HUES6 (cell line): ENCODE results near the gene CSHL1.

ENCODE experiments used
- H3K27ac ChIP-seq: 2 replicates; pipeline ENCODE4 v1.7.0; 2013; ENCODE audit warnings: low read depth, mild to moderate bottlenecking, low read length, inconsistent platforms
- H3K27me3 ChIP-seq: 2 replicates; pipeline ENCODE4 v1.6.1; 2013; ENCODE audit warnings: low read length; ENCODE audit not compliant: control insufficient read depth, insufficient read depth
- H3K36me3 ChIP-seq: 2 replicates; pipeline ENCODE4 v1.6.1; 2013; ENCODE audit warnings: low read length; ENCODE audit not compliant: control insufficient read depth, insufficient read depth
- H3K4me1 ChIP-seq: 2 replicates; pipeline ENCODE4 v1.6.1; 2013; ENCODE audit warnings: low read length; ENCODE audit not compliant: control insufficient read depth, insufficient read depth
- H3K4me3 ChIP-seq: 2 replicates; pipeline ENCODE4 v1.5.1; 2013; ENCODE audit warnings: low read depth, low read length
- H3K9ac ChIP-seq: one replicate; pipeline ENCODE4 v1.6.1; 2013; ENCODE audit warnings: mild to moderate bottlenecking, low read length
- H3K9me3 ChIP-seq: 2 replicates; pipeline ENCODE4 v1.6.1; 2013; ENCODE audit warnings: low read depth, low read length; ENCODE audit not compliant: control insufficient read depth, insufficient read depth

Gene CSHL1

DNA sequence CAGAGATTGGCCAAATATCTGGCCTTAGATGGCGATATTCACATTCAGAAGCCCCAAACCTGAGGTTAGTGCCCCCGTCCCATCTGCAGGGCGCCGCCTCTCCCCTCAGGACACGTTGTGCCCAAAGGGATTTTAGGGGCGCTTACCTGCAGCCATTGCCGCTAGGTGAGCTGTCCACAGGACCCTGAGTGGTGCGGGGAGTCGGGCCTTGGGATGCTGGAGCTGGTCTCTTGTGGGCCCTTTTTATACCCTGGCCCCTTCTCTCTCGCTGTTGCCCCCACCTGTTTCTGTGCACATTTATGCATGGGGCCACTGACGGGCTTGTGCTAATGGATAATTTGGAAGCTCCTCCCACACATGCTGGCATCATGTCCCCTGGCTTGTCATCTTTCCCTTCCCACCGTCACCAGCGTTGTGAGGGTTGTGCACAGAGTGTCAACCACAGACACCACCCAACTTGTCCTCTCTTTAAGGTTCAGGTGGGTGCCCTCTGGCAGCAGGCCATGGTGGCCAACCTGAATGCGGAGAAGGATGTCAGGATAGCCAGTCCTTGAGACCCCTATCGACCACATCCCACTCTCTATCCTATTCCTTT, at the start of gene CSHL1:
Gene CSHL1 (minus strand): TSS at position 218 of the 595 bp plus-strand sequence. CDS start 62 bp downstream, at position 156.
- no peak within 1 kb of the TSS for H3K4me3 ChIP-seq
- H3K27ac ChIP-seq, result no peak within 1 kb of the TSS
- no peak within 1 kb of the TSS for H3K9ac ChIP-seq
- peaks cover 3% of the 10 kb centered on the region; the same call in 1 of the 2 replicates for H3K4me1 ChIP-seq
- peaks cover 2% of the 10 kb centered on the region for H3K27me3 ChIP-seq
- no peaks in the 10 kb centered on the region for H3K9me3 ChIP-seq
- H3K36me3 ChIP-seq, result no peaks in the 10 kb centered on the region

GRCh38 chr17:63960430-63960829, 49.4 kb upstream of the CSHL1 start:
- no peaks in the 10 kb centered on the region for H3K9me3 ChIP-seq
- H3K9ac ChIP-seq, result no peak overlapping the region
- peak overlapping the region; percentile 56 for H3K4me3 ChIP-seq

GRCh38 chr17:63960006-63960405, 48.9 kb upstream of the CSHL1 start:
- Histone ChIP-seq H3K27ac (no peak overlapping the region), H3K4me3 (peak overlapping the region; percentile 56), H3K36me3 (no peaks in the 10 kb centered on the region), H3K4me1 (peaks cover 31% of the 10 kb centered on the region), H3K9me3 (no peaks in the 10 kb centered on the region), H3K27me3 (peaks cover 15% of the 10 kb centered on the region; the same call in 1 of the 2 replicates), H3K9ac (no peak overlapping the region)

More at GRCh38 chr17:63960430-63960829, 49.4 kb upstream of the CSHL1 start:
- H3K36me3 ChIP-seq, result no peaks in the 10 kb centered on the region
- peaks cover 31% of the 10 kb centered on the region for H3K4me1 ChIP-seq
- no peak overlapping the region for H3K27ac ChIP-seq
- H3K27me3 ChIP-seq, result peaks cover 15% of the 10 kb centered on the region; the same call in 1 of the 2 replicates

DNA sequence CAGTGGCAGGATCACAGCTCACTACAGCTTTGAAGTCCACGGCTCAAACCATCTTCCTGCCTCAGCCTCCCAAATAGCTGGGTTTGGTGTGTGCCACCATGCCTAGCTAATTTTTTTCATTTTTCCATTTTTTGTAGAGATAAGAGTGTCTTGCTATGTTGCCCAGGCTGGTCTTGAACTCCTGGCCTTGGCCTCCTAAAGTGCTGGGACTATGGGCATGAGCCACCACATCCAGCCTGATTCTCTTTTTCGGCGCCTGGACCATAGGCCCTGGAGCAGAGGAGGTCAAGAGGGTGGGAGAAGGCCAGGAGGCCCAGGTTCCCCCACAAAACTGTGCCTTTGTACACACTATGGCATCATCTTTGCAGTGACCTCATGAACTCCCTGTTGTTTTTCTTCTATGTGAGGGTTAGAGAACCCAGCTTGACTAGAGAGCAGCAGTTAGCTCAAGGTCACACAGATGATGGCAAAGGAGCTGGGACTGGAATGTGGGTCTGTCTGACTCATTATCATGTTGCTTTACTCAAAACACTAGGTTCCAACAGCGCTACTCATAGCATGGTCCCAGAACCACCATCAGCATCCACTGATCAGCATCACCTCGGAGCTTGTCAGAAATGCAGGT, 45.4 kb upstream of the CSHL1 start:
- H3K27ac ChIP-seq, result no peak overlapping the region
- H3K4me1 ChIP-seq, result peaks cover 22% of the 10 kb centered on the region
- no peaks in the 10 kb centered on the region for H3K36me3 ChIP-seq
- no peaks in the 10 kb centered on the region for H3K9me3 ChIP-seq
- H3K9ac ChIP-seq, result no peak overlapping the region
- H3K4me3 ChIP-seq, result no peak overlapping the region
- peaks cover 15% of the 10 kb centered on the region; the same call in 1 of the 2 replicates for H3K27me3 ChIP-seq

- H3K9me3 ChIP-seq, result no peaks in the 10 kb centered on the region
- H3K36me3 ChIP-seq, result no peaks in the 10 kb centered on the region
- no peak overlapping the region for H3K9ac ChIP-seq
- peaks cover 14% of the 10 kb centered on the region; the same call in 1 of the 2 replicates for H3K27me3 ChIP-seq
- H3K4me3 ChIP-seq, result no peak overlapping the region
- H3K27ac ChIP-seq, result no peak overlapping the region
- H3K4me1 ChIP-seq, result peaks cover 17% of the 10 kb centered on the region
Measured at GRCh38 chr17:63955791-63956190, 44.7 kb upstream of the CSHL1 start.

DNA sequence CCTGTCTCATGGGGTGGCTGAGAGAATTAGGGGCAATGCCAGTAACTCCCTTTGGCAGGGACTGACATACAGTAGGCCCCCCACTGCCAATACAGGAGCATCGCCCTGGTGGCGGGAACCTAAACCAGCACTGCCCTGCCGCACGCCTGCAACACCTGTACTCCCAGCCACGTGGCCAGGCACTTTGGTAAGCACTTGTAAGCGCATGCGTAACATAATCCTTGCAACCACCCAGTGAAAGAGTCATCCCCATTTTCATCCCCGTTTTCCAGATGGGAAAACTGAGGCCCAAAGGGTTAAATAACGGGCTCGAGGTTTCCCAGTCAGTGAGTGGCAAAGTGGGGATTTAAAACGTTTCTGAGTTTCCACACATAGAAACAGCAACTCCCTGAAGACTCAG, 44.2 kb upstream of the CSHL1 start:
- no peak overlapping the region for H3K4me3 ChIP-seq
- no peaks in the 10 kb centered on the region for H3K36me3 ChIP-seq
- H3K9ac ChIP-seq, result no peak overlapping the region
- no peaks in the 10 kb centered on the region for H3K9me3 ChIP-seq
- H3K27me3 ChIP-seq, result peaks cover 10% of the 10 kb centered on the region; the same call in 1 of the 2 replicates
- H3K27ac ChIP-seq, result no peak overlapping the region
- H3K4me1 ChIP-seq, result peaks cover 11% of the 10 kb centered on the region; the same call in 1 of the 2 replicates

- Histone ChIP-seq H3K27me3 (peaks cover 3% of the 10 kb centered on the region; the same call in 1 of the 2 replicates), H3K4me1 (peaks cover 4% of the 10 kb centered on the region; the same call in 1 of the 2 replicates), H3K36me3 (no peaks in the 10 kb centered on the region), H3K4me3 (no peak overlapping the region), H3K27ac (no peak overlapping the region), H3K9me3 (no peaks in the 10 kb centered on the region), H3K9ac (no peak overlapping the region)
Measured at GRCh38 chr17:63954402-63955063, 43.5 kb upstream of the CSHL1 start.

DNA sequence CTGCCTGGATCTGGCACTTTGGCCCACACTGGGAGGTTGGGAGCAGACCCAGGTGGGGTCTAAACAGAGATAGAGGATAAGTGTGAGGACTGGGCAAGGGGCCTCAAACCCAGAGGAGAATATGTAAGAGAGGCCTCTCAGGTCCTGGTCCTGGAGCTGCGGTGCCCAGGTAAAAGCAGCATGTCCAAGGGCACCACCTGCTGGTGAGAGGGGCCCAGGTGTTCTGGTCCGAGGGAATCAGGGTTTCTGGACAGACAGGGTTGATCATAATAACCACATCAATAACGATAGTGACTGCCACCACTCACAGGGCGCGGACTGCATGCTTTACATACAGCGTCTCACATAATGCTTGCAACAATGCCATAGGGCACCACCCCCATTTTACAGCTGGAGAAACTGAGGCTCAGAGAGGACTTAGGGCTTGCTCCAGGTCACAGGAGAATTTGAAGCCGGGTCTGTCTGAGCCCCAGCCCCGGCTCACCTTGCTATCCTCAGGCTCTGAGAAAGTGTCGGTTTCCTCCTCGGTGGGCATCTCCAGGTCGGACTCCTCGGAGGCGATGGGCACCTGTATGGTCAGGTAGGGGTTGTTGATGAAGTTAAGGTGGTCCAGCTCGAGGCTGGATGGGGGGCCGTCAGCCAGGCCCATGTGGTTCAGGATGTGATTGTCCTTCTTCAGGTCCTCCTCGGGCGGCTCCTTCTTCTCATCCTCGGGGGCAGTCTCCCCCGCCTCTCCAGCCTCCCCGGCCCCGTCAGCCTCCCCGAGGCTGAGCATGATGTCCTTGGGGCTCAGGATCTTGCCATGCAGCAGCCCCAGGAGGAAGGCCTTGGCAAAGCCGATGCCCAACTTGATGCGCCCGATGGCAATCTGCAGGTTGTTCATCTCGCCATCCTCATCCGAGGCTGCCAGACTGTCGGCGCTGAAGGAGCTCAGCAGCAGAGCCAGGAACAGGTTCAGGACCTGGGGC, 40.2 kb upstream of the CSHL1 start:
- no peaks in the 10 kb centered on the region for H3K27me3 ChIP-seq
- H3K36me3 ChIP-seq, result no peaks in the 10 kb centered on the region
- H3K9ac ChIP-seq, result no peak overlapping the region

DNA sequence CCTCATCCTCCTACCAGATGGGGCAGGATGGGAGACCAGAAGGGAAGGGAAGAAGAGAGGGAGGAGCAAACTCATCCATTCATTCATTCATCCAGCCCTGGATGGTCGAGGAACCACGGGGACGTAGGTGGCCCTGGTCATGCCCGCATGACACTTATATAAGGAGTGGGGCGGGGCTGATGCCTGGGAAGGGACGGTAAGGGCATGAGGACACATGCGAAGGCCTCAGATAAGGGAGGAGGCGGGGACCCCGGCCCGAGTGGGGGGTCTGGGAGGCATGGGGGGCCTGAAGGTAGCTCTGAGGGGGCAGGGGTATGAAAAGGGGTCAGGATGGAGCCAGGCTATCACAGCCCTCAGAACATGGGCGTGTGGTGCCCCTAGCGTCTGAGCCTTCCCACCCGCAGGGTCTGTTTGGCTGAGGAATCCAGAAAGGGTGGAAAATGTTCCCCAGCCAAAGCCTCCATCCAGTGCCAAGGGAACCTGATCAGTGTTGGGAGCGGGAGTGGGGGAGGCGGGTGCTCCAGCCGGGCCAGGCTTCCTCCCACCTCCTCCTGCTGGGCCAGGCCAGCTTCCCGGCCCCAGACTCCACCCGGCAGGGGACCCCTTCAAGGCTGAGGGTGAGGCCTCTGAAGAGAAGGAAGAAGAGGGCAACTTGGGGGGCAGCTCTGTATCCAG, 38.7 kb upstream of the CSHL1 start:
- Histone ChIP-seq H3K27me3 (no peaks in the 10 kb centered on the region), H3K4me1 (peaks cover 4% of the 10 kb centered on the region), H3K27ac (no peak overlapping the region), H3K4me3 (no peak overlapping the region), H3K36me3 (no peaks in the 10 kb centered on the region), H3K9ac (no peak overlapping the region), H3K9me3 (no peaks in the 10 kb centered on the region)

More for the DNA sequence above, 40.2 kb upstream of the CSHL1 start:
- Histone ChIP-seq H3K9me3 (no peaks in the 10 kb centered on the region), H3K4me3 (no peak overlapping the region), H3K27ac (no peak overlapping the region), H3K4me1 (peaks cover 4% of the 10 kb centered on the region)

GRCh38 chr17:63948521-63948920, 37.5 kb upstream of the CSHL1 start:
- Histone ChIP-seq H3K27me3 (no peaks in the 10 kb centered on the region), H3K9ac (no peak overlapping the region)

More at GRCh38 chr17:63948521-63948920, 37.5 kb upstream of the CSHL1 start:
- no peak overlapping the region for H3K4me3 ChIP-seq
- no peaks in the 10 kb centered on the region for H3K36me3 ChIP-seq
- peaks cover 4% of the 10 kb centered on the region for H3K4me1 ChIP-seq
- H3K9me3 ChIP-seq, result no peaks in the 10 kb centered on the region
- H3K27ac ChIP-seq, result no peak overlapping the region
